Right lobe of liver (tissue), 6 donors: Measurements from ENCODE around the gene ENOX1. TPM values are rescaled to one million over a fixed set of nuclear protein-coding genes. Genes with fewer than 3 reads are reported as not detected.

ENCODE experiments used
- ATAC-seq, 4 donors: fragments of 200-7000 bp; cut with Tn5 transposase; one replicate each; pipeline ENCODE4 v1.9.1; 2020; ENCODE audit warnings: mild to moderate bottlenecking in 4 of 4, moderate library complexity in 4 of 4
- DNase-seq, 3 donors: peaks; one replicate each; pipeline ENCODE4 v3.0.0-alpha.2; 2020
- H3K27ac ChIP-seq, 3 donors: fragments of 200-600 bp; one replicate each; pipeline ENCODE4 v1.8.0; 2022
- H3K27me3 ChIP-seq, 2 donors: fragments of 200-600 bp; one replicate each; pipeline ENCODE4 v1.8.0; 2022
- H3K36me3 ChIP-seq, 4 donors: fragments of 200-600 bp; sonication (generic) in 1 of 4; one replicate each; pipeline versions ENCODE4 v1.5.1 to v1.8.0; 2017 to 2022; ENCODE audit warnings: control low read depth in 1 of 4
- H3K4me1 ChIP-seq, 4 donors: fragments of 200-600 bp; sonication (generic) in 1 of 4; one replicate each; pipeline versions ENCODE4 v1.5.1 to v1.8.0; 2017 to 2022; ENCODE audit warnings: control low read depth in 1 of 4
- H3K4me3 ChIP-seq, 3 donors: fragments of 200-600 bp; one replicate each; pipeline ENCODE4 v1.8.0; 2022
- H3K9me3 ChIP-seq, 4 donors: fragments of 200-600 bp; sonication (generic) in 1 of 4; one replicate each; pipeline versions ENCODE4 v1.5.1 to v1.8.0; 2017 to 2022; ENCODE audit warnings: control low read depth in 1 of 4
- CTCF ChIP-seq, 4 donors: fragments of 200-600 bp in 3 of 4; fragments of 450-650 bp in 1 of 4; IDR thresholded peaks; one replicate each; pipeline versions ENCODE4 v1.5.1 to v1.8.0; 2016 to 2022; ENCODE audit warnings: antibody characterized with exemption in 4 of 4, mild to moderate bottlenecking in 2 of 4
- POLR2A ChIP-seq: fragments of 450-650 bp; IDR thresholded peaks from one replicate; pipeline ENCODE4 v1.6.1; 2017; ENCODE audit warnings: antibody characterized with exemption, mild to moderate bottlenecking
- WGBS: methylation state at CpG from one replicate; pipeline ENCODE4 v1.1.6; 2018; ENCODE audit warnings: low coverage, low lambda C conversion rate; ENCODE audit not compliant: insufficient coverage; ENCODE audit errors: missing lambda C conversion rate; 5-methylcytosine and 5-hydroxymethylcytosine counted together
- intact Hi-C, 2 donors: fragments of 100-400 bp; cut with DNase I; formaldehyde crosslinking; loops; one replicate each; pipeline versions ENCODE4 v1.11.2 to v1.14.1; 2022
- total RNA-seq, 6 experiments: library from RNA; depleted of rRNA in 2 of 6; stranded (reverse); fragments of >200 nt in 2 of 6; fragmentation: NEBNext Ultra II Directional in 3 of 6; extraction: Animal tissue kit (Norgen Biotek cat#: 25700) in 3 of 6; gene quantifications; one replicate each; pipeline versions ENCODE4 v1.1.0 to v1.2.4, GENCODE V29; 2016 to 2023
- donor health status: DM: no; HTN: yes; CAD: no.
- donor health status: DM: no; HTN: no; CAD: no.
- donor health status: DM: no; HTN: no; CAD: no.
- donor health status: DM: no; HTN: yes; CAD: no.
- donor health status: DM: no; HTN: yes; CAD: no.

The ENOX1 gene
- total RNA-seq, 6 experiments from 2014 or later, result 0.07 to 0.16 TPM; not detected in 4

GRCh38 chr13:43206838-43207237, 579.9 kb downstream of the ENOX1 start:
- no peak overlapping the region for H3K27ac ChIP-seq
- no peaks in the 10 kb centered on the region for H3K36me3 ChIP-seq
- H3K4me1 ChIP-seq, result no peaks in the 10 kb centered on the region
- H3K27me3 ChIP-seq, result no peaks in the 10 kb centered on the region
- TF ChIP-seq CTCF (IDR thresholded peaks at IDR 0.05), result no peak
- TF ChIP-seq POLR2A, result no peak
- H3K9me3 ChIP-seq, result no peaks in the 10 kb centered on the region
- intact Hi-C loops, result no loop called here
- ATAC-seq (no peak), DNase-seq (no peak)
- H3K4me3 ChIP-seq, result no peak overlapping the region

- Histone ChIP-seq H3K36me3 (no peaks in the 10 kb centered on the region), H3K4me1 (no peaks in the 10 kb centered on the region), H3K4me3 (no peak overlapping the region), H3K27ac (no peak overlapping the region), H3K27me3 (no peaks in the 10 kb centered on the region), H3K9me3 (no peaks in the 10 kb centered on the region)
- intact Hi-C loops, result no loop called here
- DNase-seq (no peak), ATAC-seq (no peak)
- TF ChIP-seq CTCF (IDR thresholded peaks at IDR 0.05), result no peak
- no peak for TF ChIP-seq POLR2A
- whole genome bisulfite sequencing, result 78% methylated on average over 4 of the region's 4 CpGs
Observed at GRCh38 chr13:43205416-43205815, 581.4 kb downstream of the ENOX1 start.

GRCh38 chr13:43204591-43204990, 582.2 kb downstream of the ENOX1 start:
- H3K9me3 ChIP-seq, result no peaks in the 10 kb centered on the region
- no peaks in the 10 kb centered on the region for H3K36me3 ChIP-seq
- TF ChIP-seq POLR2A (no peak), CTCF (IDR thresholded peaks at IDR 0.05) (no peak)
- DNase-seq (no peak), ATAC-seq (no peak)
- 64% methylated on average over 2 of the region's 2 CpGs for WGBS
- H3K27ac ChIP-seq, result no peak overlapping the region
- intact Hi-C loops, result no loop called here
- no peak overlapping the region for H3K4me3 ChIP-seq
- no peaks in the 10 kb centered on the region for H3K27me3 ChIP-seq
- H3K4me1 ChIP-seq, result no peaks in the 10 kb centered on the region

GRCh38 chr13:43203781-43204180, 583.0 kb downstream of the ENOX1 start:
- no peaks in the 10 kb centered on the region for H3K36me3 ChIP-seq
- 83% methylated on average over 1 of the region's 1 CpG for WGBS
- no peak for ATAC-seq

More at GRCh38 chr13:43203781-43204180, 583.0 kb downstream of the ENOX1 start:
- Histone ChIP-seq H3K27ac (no peak overlapping the region), H3K4me3 (no peak overlapping the region), H3K9me3 (no peaks in the 10 kb centered on the region), H3K4me1 (no peaks in the 10 kb centered on the region), H3K27me3 (no peaks in the 10 kb centered on the region)
- TF ChIP-seq CTCF (IDR thresholded peaks at IDR 0.05) (no peak), POLR2A (no peak)
- intact Hi-C loops, result no loop called here
- DNase-seq, result no peak
